Activated CD8-positive, alpha-beta memory T cell treated with anti-CD3 and anti-CD28 coated beads, Interleukin-2, amount 50 U/mL, for 48 hours (primary cell): ENCODE measurements around the gene KRTAP5-8.
"Not testable (repeated sequence)": the region's sequence is repeated elsewhere in the genome, so short reads cannot be mapped to it uniquely, and the experiment has no call there.

Experiments
- DNase-seq: peaks from one replicate; pipeline ENCODE4 v3.0.0-alpha.2; 2020

The KRTAP5-8 gene

DNA sequence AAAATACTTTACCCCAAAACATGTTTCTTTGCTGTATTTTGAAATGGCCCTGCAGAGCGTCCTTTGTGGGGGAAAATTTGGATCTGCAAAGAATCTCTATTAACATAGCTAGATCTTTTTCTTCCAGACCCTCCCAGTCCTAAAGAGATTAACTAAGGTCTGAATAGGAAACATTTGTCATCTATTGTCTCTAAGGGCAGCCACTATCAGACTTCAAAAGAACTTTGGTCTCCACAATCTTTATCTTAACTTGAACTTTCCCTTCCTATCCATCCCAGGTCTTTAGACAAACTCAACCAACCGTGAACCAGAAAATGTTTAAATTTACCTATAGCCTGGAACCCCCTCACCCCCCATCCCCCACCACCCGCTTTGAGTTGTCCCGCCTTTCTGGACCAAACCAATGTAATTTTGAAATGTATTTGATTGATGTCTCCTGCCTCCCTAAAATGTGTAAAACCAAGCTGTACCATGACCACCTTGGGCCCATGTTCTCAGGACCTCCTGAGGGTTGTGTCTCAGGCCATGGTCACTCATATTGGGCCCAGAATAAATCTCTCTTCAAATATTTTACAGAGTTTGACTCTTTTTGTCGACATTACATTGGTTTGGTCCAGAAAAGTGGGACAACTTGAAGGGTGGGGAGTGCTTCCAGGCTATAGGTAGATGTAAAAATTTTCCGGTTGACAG, 6.8 kb downstream of the KRTAP5-8 start:
- no peak for DNase-seq

DNA sequence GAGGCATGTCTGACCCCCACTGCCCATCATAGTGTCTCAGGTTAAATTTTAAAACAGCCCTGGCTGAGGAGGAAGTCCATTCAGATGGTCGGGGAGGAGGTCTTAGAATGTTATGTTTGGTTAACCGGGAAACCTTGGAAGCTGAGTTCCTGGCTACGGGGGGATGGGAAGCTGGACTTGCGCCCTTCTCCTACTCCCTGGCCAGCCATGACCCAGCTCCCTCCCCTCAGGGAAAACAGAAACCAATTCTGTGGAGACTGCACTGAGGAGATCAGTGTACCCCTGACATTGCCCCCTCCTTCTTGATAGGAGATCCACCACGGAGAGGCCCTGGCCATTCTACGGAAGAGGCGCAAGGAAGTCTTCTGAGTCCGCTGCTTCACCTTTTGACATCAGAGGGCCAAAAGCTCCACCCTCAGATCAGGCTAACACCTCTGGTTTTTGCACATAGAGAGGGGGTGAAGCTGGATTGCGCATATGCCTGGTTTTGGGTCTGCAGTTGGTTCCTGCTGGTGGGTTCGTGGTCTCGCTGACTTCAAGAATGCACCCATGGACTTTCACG, 7.7 kb downstream of the KRTAP5-8 start:
- no peak for DNase-seq

DNA sequence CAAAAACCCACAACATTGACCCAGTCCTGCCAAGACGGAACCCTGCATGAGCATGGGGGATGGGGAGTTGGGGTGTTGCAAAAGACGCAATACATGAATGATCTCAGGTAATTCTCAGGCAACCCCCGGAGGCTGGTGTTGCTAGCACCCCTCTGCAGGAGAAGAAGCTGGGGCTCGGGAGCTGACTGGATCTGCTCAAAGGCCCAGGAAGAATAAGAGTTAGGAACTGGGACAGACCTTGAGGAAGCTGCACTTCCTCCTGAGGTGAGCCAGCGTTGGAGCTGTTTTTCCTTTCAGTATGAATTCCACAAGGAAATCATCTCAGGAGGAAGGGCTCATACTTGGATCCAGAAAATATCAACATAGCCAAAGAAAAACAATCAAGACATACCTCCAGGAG, 10.3 kb downstream of the KRTAP5-8 start, which contains the start of gene KRTAP5-9:
TSS of gene KRTAP5-9 (plus strand) at position 301 of the 400 bp plus-strand sequence. CDS start 238 bp downstream, outside the sequence.
- DNase-seq: no peak

GRCh38 chr11:71548716-71549151, 10.9 kb downstream of the KRTAP5-8 start:
- DNase-seq: no peak

GRCh38 chr11:71551711-71552110, 13.9 kb downstream of the KRTAP5-8 start:
- DNase-seq: no peak

DNA sequence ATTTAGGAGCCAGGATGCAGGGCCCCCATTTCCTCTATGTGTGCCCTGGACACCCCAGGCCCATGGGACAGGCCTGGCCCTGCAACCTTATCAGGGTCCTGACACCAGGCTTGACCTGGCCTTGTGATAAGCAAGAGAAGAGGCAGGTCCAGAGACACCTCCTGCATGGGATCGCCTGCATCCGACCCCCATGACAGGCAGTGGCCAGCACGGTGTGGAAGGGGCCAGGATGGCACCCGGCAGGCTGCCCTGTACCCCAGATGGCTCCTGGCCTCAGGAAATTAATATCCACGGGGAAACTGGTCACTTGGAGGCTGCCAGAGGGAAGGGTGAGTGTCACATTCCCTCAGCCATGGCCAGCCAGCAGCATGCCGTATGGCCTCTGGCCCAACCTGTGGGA, 17.2 kb downstream of the KRTAP5-8 start:
- no peak for DNase-seq

GRCh38 chr11:71555508-71555907, 17.7 kb downstream of the KRTAP5-8 start:
- no peak for DNase-seq

DNA sequence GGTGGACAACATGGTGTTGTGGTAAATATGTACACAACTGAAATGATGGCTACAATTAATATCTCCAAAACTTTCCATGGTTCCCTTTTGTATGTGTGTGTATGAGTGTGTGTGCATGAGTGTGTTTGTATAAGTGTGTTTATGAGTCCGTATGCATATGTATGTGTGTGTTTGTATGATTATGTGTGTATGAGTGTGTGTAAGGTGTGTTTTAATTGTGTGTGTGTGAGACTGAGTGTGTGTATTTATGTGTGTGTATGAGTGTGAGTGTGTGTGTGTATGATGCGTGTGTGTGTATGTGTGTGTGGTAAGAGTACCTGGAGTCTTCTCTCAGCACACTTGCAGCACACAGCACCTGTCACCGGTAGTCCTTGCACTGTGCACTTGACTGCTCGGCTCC, 18.2 kb downstream of the KRTAP5-8 start:
- DNase-seq: no peak

DNA sequence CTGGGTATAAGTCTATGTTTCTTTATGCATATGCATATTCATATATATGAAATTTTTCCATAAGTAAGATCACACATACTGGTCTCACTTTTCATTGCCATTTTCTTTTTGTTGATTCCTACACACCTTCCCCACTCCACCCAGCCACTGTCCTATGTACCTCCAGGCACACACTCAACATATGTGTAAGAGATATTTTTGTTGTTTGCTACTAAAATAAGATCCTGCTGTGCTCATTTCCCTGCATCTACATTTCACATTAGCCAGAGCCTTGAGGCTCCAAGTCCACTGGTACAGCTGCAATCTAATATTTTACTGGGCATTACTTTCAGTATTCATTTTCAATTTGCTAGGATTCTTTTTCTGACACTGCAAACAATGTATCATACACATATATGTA, 19.4 kb downstream of the KRTAP5-8 start:
- DNase-seq: no peak

DNA sequence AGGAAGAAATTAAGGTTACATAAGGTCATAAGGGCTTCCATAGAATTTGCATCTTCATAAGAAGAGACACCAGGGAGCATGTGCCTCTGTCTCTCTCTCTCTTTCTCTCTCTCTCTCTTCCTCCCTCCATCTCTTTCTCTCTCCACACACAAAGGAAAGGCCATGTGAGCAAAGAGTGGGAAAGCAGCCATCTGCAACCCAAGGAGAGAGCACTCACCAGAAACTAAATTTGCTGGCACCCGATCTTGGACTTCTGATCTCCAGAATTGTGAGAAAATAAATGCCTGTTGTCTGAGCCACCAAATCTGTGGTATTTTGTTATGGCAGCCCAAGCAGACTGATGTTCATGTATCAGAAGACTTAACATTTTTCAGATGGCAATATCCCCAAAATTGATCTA, 21.2 kb downstream of the KRTAP5-8 start:
- DNase-seq: no peak

DNA sequence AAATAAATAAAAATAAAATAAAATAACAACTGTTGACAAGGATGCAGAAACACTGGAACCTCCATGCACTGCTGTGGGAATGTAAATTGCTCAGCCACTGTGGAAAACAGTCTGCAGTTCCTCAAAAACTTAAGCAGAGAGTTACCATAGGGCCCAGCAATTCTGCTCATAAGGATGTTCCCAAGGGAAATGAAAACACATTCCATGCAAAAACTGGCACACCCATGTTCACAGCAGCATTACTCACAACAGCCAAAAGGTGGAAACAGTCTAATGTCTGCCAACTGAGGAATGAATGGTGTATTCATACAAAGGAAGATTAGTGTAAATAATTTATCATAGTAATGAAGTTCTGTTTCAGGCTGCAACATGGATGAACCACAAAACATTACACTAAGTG, 24.3 kb downstream of the KRTAP5-8 start:
- DNase-seq: no peak

- no peak for DNase-seq
These were observed 25.6 kb downstream of the KRTAP5-8 start for GRCh38 chr11:71563406-71563805.

DNA sequence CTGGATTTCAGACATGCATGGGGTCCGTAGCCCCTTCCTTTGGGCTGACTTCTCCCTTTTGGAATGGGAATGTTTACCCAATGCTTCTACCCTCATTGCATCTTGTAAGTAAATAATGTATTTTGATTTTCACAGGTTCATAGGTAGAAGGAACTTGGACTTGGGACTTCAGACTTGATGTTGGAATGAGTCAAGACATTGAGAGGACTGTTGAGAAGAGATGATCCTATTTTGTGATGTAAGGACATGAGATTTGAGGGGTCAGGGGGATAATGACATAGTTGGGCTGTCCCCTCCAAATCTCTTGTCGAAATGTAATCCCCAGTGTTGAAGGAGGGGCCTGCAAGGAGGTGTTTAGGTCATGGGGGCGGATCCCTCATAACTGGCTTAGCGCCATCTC, 26.6 kb downstream of the KRTAP5-8 start:
- no peak for DNase-seq

- no peak for DNase-seq
These were observed 27.4 kb downstream of the KRTAP5-8 start, which contains the start of gene KRTAP5-10 for GRCh38 chr11:71565263-71565662. Gene KRTAP5-10 (plus strand): TSS chr11:71565563. CDS start chr11:71565588, 25 bp downstream.

GRCh38 chr11:71566081-71566620, 28.3 kb downstream of the KRTAP5-8 start:
- no peak for DNase-seq

- DNase-seq: not testable (repeated sequence)
These were observed 29.1 kb downstream of the KRTAP5-8 start for GRCh38 chr11:71566626-71567599.

DNA sequence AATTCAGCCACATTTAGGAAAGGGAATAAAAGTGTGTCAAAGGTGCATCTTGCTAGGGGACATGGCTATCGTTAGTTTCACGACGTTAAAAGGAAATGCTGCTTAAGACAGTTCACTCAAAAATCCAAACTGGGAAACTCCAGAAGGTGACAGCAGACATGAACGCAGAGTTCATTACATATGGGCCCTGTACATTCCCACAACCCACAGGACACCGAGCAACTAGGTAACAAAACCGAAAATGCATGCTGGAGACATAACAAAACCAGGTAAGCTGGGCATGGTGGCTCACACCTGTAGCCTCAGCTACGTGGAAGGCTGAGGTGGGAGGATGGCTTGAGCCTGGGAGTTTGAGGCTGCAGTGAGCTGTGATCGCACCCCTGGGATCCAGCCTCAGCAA, 29.8 kb downstream of the KRTAP5-8 start:
- DNase-seq: not testable (repeated sequence)

DNA sequence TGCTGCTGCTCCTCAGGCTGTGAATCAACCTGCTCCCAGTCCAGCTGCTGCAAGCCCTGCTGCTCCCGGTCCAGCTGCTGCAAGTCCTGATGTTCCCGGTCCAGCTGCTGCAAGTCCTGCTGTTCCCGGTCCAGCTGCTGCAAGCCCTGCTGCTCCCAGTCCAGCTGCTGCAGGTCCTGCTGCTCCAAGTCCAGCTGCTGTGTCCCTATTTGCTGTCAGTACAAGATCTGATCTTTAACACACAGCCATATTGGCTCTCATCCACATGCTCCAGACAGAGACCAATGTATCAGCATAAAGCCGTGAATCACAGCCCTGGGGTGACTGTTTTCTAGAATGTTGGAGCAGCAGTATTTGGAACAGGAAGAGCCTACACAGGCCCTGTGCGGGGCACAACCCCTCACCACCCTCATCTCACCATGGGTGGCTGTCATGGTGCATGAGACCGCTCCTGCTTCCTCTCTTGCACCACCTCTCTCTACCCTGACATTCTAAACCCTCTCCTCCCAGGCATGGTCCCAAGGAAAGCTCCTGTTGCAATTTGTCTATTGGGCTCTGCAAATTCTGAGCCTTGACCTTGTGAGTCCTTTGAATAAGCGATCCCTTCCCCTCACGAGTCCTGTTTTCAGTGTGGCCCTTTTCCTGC, 31.0 kb downstream of the KRTAP5-8 start:
- no peak for DNase-seq

DNA sequence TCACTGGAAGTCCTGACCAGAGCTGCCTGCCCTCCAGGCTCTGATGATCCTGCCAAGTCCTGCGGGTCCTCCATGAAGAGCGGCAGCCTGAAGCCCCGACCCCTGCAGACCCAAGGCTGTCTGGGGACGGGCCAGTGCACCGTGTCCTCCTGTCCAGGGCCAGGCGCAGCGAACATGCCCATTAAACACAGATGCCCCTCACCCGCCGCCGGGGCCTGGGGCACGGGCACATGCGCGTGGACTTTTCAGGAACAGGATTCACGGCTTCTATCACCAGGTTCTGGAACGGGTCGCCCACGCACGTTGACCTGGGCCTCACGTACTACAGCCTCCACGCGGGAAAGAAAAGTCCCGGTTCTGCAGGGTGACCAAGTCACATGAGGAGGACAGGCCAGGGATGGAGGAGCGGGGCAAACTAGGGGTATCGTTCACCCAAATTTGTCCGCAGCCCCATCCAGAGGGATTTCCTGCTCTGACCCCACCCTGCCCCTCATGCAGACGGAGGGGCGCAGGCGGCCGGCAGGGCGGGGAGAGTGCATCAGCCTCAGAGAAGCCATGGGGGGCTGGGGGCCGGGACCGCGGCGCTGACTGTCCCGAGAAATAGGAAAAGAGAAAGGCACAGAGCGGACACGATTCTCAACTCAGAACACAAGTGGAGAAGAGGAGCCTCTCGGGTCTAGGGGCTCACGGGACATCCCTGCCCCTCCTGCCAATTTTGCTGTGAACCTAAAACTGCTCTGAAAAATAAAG, 33.5 kb downstream of the KRTAP5-8 start:
- not testable (repeated sequence) for DNase-seq

GRCh38 chr11:71572811-71573210, 35.0 kb downstream of the KRTAP5-8 start:
- DNase-seq: no peak

GRCh38 chr11:71574418-71574817, 36.6 kb downstream of the KRTAP5-8 start:
- no peak for DNase-seq
